ENCODE measurements around the gene C1orf167. TPM values are rescaled to one million over a fixed set of nuclear protein-coding genes. Genes with fewer than 3 reads are reported as not detected.
"Not testable (repeated sequence)": the region's sequence is repeated elsewhere in the genome, so short reads cannot be mapped to it uniquely, and the experiment has no call there.

Gene C1orf167
- total RNA-seq, 4 donors from 2014 or later, result 1.00 to 1.4 TPM; not detected in 2

- peak in 1 of 2 donors; percentile 54 for DNase-seq
- intact Hi-C loops (cut with DNase I; ENCODE audit: low total_unique reads), result loop anchor here (1.0 to 5.0 kb wide), 2 partner anchors 10 to 80 kb away; no protein-coding TSS in a partner anchor
- peaks cover 0 to 31% of the 10 kb centered on the region in 2 donors for H3K36me3 ChIP-seq
- ATAC-seq, result no peak
- H3K9me3 ChIP-seq, result no peaks in the 10 kb centered on the region
- peaks cover 48 to 49% of the 10 kb centered on the region in 2 donors for H3K4me1 ChIP-seq
- H3K4me3 ChIP-seq, result peak overlapping the region; percentile 67 to 95 (median 78)
- TF ChIP-seq CTCF (IDR thresholded peaks at IDR 0.05 in 4 of 5, conservative IDR thresholded peaks at IDR 0.05 in 1 of 5) (no peak), POLR2A (IDR thresholded peaks at IDR 0.05) (peak; percentile 41 to 72)
- no peaks in the 10 kb centered on the region for H3K27me3 ChIP-seq
- in situ Hi-C loops (cut with MboI; ENCODE audit: low sequenced_read_pairs in 4 of 4), result no loop called here
- peak overlapping the region; percentile 92 to 99 (median 96) for H3K27ac ChIP-seq
Measured at GRCh38 chr1:11802616-11802972, 40.6 kb downstream of the C1orf167 start.

- Histone ChIP-seq H3K27me3 (no peaks in the 10 kb centered on the region), H3K27ac (peak overlapping the region; percentile 92 to 99 (median 96)), H3K4me1 (peaks cover 54 to 55% of the 10 kb centered on the region in 2 donors), H3K36me3 (peaks cover 0 to 33% of the 10 kb centered on the region in 2 donors), H3K4me3 (peak overlapping the region; percentile 67 to 95 (median 78)), H3K9me3 (no peaks in the 10 kb centered on the region)
- TF ChIP-seq CTCF (IDR thresholded peaks at IDR 0.05 in 4 of 5, conservative IDR thresholded peaks at IDR 0.05 in 1 of 5), result no peak
- peak; percentile 74 to 80 for TF ChIP-seq POLR2A (IDR thresholded peaks at IDR 0.05)
- intact Hi-C loops (cut with DNase I; ENCODE audit: low total_unique reads) (loop anchor here (1.0 to 5.0 kb wide), 2 partner anchors 11 to 79 kb away; no protein-coding TSS in a partner anchor), in situ Hi-C loops (cut with MboI; ENCODE audit: low sequenced_read_pairs in 4 of 4) (no loop called here)
- peak; percentile 31 to 36 for ATAC-seq
- DNase-seq, result peak; percentile 84 to 91
Measured at GRCh38 chr1:11802973-11803885, 41.2 kb downstream of the C1orf167 start.

GRCh38 chr1:11803924-11804665 lies 42.1 kb downstream of the C1orf167 start:
- DNase-seq; in situ Hi-C loops (cut with MboI; ENCODE audit: low sequenced_read_pairs in 4 of 4); H3K27me3 ChIP-seq; H3K9me3 ChIP-seq; ATAC-seq: not testable (repeated sequence)
- peak overlapping the region; percentile 76 to 95 (median 84) for H3K4me3 ChIP-seq
- H3K27ac ChIP-seq, result peak overlapping the region; percentile 92 to 99 (median 96)
- peaks cover 0 to 31% of the 10 kb centered on the region in 2 donors for H3K36me3 ChIP-seq
- intact Hi-C loops (cut with DNase I; ENCODE audit: low total_unique reads), result loop anchor here (5.0 kb wide), 1 partner anchor 78 kb away; no protein-coding TSS in a partner anchor
- H3K4me1 ChIP-seq, result peaks cover 60 to 64% of the 10 kb centered on the region in 2 donors

DNA sequence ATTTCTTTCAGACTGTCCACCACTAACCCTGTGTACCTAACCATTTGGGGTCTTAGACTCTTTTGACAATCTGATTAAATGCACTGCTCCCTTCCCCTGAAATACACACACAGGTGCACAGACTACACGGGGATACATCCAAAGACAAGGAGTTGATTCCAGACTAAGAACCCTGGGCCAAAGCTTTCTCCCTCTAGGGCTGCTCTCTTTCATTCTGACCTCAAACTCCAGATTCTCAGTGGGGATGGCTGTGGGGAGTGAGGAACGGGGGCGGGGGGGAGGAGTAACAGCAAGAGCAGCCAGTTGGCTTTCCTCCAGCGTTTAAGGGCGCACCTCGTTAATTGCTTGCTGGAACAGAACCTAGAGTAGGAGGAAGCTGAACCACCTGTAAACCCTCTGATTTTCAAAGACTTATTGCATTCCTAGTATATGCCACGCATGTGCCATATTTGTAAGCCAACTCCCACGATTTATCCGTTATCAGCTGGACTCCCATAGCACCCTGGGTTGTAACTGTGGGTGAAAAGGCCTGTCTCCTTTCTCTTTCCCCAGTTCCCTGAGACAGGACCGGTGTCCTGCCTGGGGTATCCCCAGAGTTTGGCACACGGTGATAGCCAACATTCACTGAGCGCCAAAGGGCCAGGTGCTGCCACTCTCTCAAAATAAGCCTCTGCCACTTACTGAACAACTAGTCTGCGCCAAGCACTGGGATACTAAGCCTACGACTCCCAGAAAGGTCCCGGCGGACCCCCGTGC lies 42.9 kb downstream of the C1orf167 start:
- peak in 1 of 2 donors; percentile 51 for DNase-seq
- Histone ChIP-seq H3K27ac (peak overlapping the region; percentile 92 to 99 (median 96)), H3K9me3 (no peaks in the 10 kb centered on the region), H3K27me3 (no peaks in the 10 kb centered on the region), H3K36me3 (peaks cover 0 to 33% of the 10 kb centered on the region in 2 donors), H3K4me3 (peak overlapping the region; percentile 76 to 95 (median 84)), H3K4me1 (peaks cover 60 to 65% of the 10 kb centered on the region in 2 donors)
- in situ Hi-C loops (cut with MboI; ENCODE audit: low sequenced_read_pairs in 4 of 4) (no loop called here), intact Hi-C loops (cut with DNase I; ENCODE audit: low total_unique reads) (loop anchor here (5.0 kb wide), 1 partner anchor 77 kb away; no protein-coding TSS in a partner anchor)
- peak; percentile 0 to 13 for ATAC-seq
- no peak for TF ChIP-seq CTCF (IDR thresholded peaks at IDR 0.05 in 4 of 5, conservative IDR thresholded peaks at IDR 0.05 in 1 of 5)

Data from gastrocnemius medialis (tissue), 4 donors.